ENCODE measurements around the gene CCDC88C.

GRCh38 chr14:91341751-91342154, 75.9 kb downstream of the CCDC88C start:
- TF ChIP-seq POLR2A (IDR thresholded peaks at IDR 0.05) (no peak), CTCF (IDR thresholded peaks at IDR 0.05) (no peak)
